GM12878 (cell line): ENCODE measurements around the gene SDF4. TPM values are rescaled to one million over a fixed set of nuclear protein-coding genes. Genes with fewer than 3 reads are reported as not detected.

ENCODE experiments used
- ATAC-seq: fragments of 200-7000 bp; cut with Tn5 transposase; 3 replicates; pipeline ENCODE4 v1.9.1; 2020; ENCODE audit warnings: mild to moderate bottlenecking, moderate library complexity
- BruUV-seq: library from RNA; stranded (reverse); fragments of 400-500 nt; replicated peaks from 2 replicates; lab custom pipeline; 2021; lab: Mats Ljungman, UMichigan
- CTCF ChIA-PET: fragments of 300-600 bp; sonication (Branson Sonifier 250); formaldehyde crosslinking; extraction: SDS; loops from one replicate; lab custom pipeline; 2021; ENCODE audit warnings: inconsistent platforms; lab: Yijun Ruan, JAX
- POLR2A ChIA-PET: fragments of 350-600 bp; formaldehyde crosslinking; extraction: SDS; loops from one replicate; lab custom pipeline; 2021; ENCODE audit warnings: inconsistent platforms; lab: Charles Lee
- RAD21 ChIA-PET: fragments of 300-600 bp; sonication (Branson Sonifier 250); formaldehyde crosslinking; loops from one replicate; lab custom pipeline; 2023; ENCODE audit warnings: antibody characterized with exemption; ENCODE audit not compliant: unreplicated experiment; lab: Charles Lee
- SMC1A ChIA-PET: fragments of 300-600 bp; sonication (Branson Sonifier 250); formaldehyde crosslinking; loops from one replicate; lab custom pipeline; 2023; ENCODE audit not compliant: unreplicated experiment, uncharacterized antibody; lab: Charles Lee
- DNase-seq: peaks from one replicate; pipeline ENCODE4 v3.0.0-alpha.2; 2011; ENCODE audit warnings: low read depth, low spot score
- FAIRE-seq: peaks from 3 replicates; lab custom pipeline; 2011; peaks lifted over from hg19 to GRCh38; lab: Jason Lieb, UNC
- H2AFZ ChIP-seq: 2 replicates; pipeline ENCODE4 v1.6.0; 2011; ENCODE audit warnings: low read depth, low read length, control low read depth; ENCODE audit not compliant: control insufficient read depth
- H3K27ac ChIP-seq: 2 replicates; pipeline ENCODE4 v1.5.1; 2011; ENCODE audit warnings: control low read depth; ENCODE audit not compliant: control insufficient read depth, insufficient read depth
- H3K27me3 ChIP-seq, 2 experiments: replicated peaks in 1 of 2; 2 replicates each; pipeline versions ENCODE4 v1.6.0 to v1.6.1; 2011; ENCODE audit warnings: low read length in 1 of 2; ENCODE audit not compliant: control insufficient read depth in 2 of 2, insufficient read depth in 2 of 2
- H3K36me3 ChIP-seq, 2 experiments: 2 replicates each; pipeline ENCODE4 v1.5.1; 2011; ENCODE audit warnings: low read length in 1 of 2; ENCODE audit not compliant: control insufficient read depth in 2 of 2, insufficient read depth in 2 of 2
- H3K4me1 ChIP-seq: 2 replicates; pipeline ENCODE4 v1.6.1; 2011; ENCODE audit warnings: mild to moderate bottlenecking, low read length, moderate library complexity, mixed read lengths; ENCODE audit not compliant: control insufficient read depth, insufficient read depth
- H3K4me2 ChIP-seq: 2 replicates; pipeline ENCODE4 v1.6.0; 2011; ENCODE audit warnings: control low read depth; ENCODE audit not compliant: control insufficient read depth, insufficient read depth
- H3K4me3 ChIP-seq: fragments of 200-600 bp; sonication (generic); 2 replicates; pipeline ENCODE4 v1.5.1; 2016
- H3K79me2 ChIP-seq: 2 replicates; pipeline ENCODE4 v1.6.0; 2011; ENCODE audit warnings: low read length; ENCODE audit not compliant: control insufficient read depth, insufficient read depth
- H3K9ac ChIP-seq: 2 replicates; pipeline ENCODE4 v1.8.0; 2011; ENCODE audit warnings: low read length, control low read depth, mixed read lengths; ENCODE audit not compliant: control insufficient read depth, insufficient read depth
- H3K9me3 ChIP-seq: replicated peaks from 3 replicates; pipeline ENCODE4 v1.5.1; 2011; ENCODE audit warnings: mild to moderate bottlenecking, low read length; ENCODE audit not compliant: control insufficient read depth, insufficient read depth
- H4K20me1 ChIP-seq: 2 replicates; pipeline ENCODE4 v1.6.0; 2011; ENCODE audit not compliant: control insufficient read depth, insufficient read depth
- BMI1 ChIP-seq: fragments of 450-650 bp; IDR thresholded peaks from 2 replicates; pipeline ENCODE4 v1.6.1; 2016; ENCODE audit warnings: mild to moderate bottlenecking, moderate library complexity, borderline replicate concordance
- BRCA1 ChIP-seq: IDR thresholded peaks from 2 replicates; pipeline ENCODE4 v1.6.1; 2011; ENCODE audit warnings: low read depth, low read length, improper control_type of control experiment
- GATAD2B ChIP-seq: fragments of 450-650 bp; conservative IDR thresholded peaks from 2 replicates; pipeline ENCODE4 v1.6.1; 2017; ENCODE audit warnings: low read depth, mild to moderate bottlenecking, moderate library complexity
- HCFC1 ChIP-seq: fragments of 150-350 bp; IDR thresholded peaks from 2 replicates; pipeline ENCODE4 v1.6.1; 2014; ENCODE audit warnings: low read length
- IKZF2 ChIP-seq, 2 experiments: fragments of 450-650 bp; IDR thresholded peaks; 2 replicates each; pipeline ENCODE4 v1.6.1; 2017; ENCODE audit warnings: mild to moderate bottlenecking in 2 of 2, moderate library complexity in 2 of 2
- MXI1 ChIP-seq: fragments of 150-350 bp; IDR thresholded peaks from 2 replicates; pipeline ENCODE4 v1.6.1; 2011; ENCODE audit warnings: low read depth, mild to moderate bottlenecking, inconsistent platforms, low read length, improper control_type of control experiment
- NR2C1 ChIP-seq: fragments of 450-650 bp; IDR thresholded peaks from 2 replicates; pipeline ENCODE4 v1.6.1; 2017; ENCODE audit warnings: antibody characterized with exemption, mild to moderate bottlenecking, moderate library complexity
- POLR2A ChIP-seq: IDR thresholded peaks from 2 replicates; pipeline ENCODE4 v1.6.1; 2011; ENCODE audit warnings: low read depth, mild to moderate bottlenecking, low read length
- SPI1 ChIP-seq: IDR thresholded peaks from 2 replicates; pipeline ENCODE4 v1.6.1; 2011; ENCODE audit warnings: low read depth, mild to moderate bottlenecking, low read length, moderate library complexity, borderline replicate concordance; ENCODE audit not compliant: insufficient read depth
- SRF ChIP-seq, 2 experiments: IDR thresholded peaks; 2 replicates each; pipeline ENCODE4 v1.6.1; 2011; ENCODE audit warnings: low read depth in 2 of 2, low read length in 2 of 2, mild to moderate bottlenecking in 1 of 2, moderate library complexity in 1 of 2
- SUPT20H ChIP-seq: IDR thresholded peaks from 2 replicates; pipeline ENCODE4 v1.6.1; 2011; ENCODE audit warnings: low read depth, mild to moderate bottlenecking, low read length, moderate library complexity, borderline replicate concordance; ENCODE audit not compliant: control insufficient read depth
- TCF12 ChIP-seq: IDR thresholded peaks from 2 replicates; pipeline ENCODE4 v1.6.1; 2011; ENCODE audit warnings: low read depth, mild to moderate bottlenecking, low read length
- TCF7 ChIP-seq: IDR thresholded peaks from 2 replicates; pipeline ENCODE4 v1.6.1; 2014; ENCODE audit warnings: antibody characterized with exemption, borderline replicate concordance
- YBX1 ChIP-seq: fragments of 450-650 bp; IDR thresholded peaks from 2 replicates; pipeline ENCODE4 v1.6.1; 2016; ENCODE audit warnings: antibody characterized with exemption
- ZNF207 ChIP-seq: fragments of 450-650 bp; IDR thresholded peaks from 2 replicates; pipeline ENCODE4 v1.6.1; 2014; ENCODE audit warnings: antibody characterized with exemption, mild to moderate bottlenecking, borderline replicate concordance
- WGBS: methylation state at CpG from one replicate; pipeline ENCODE4 v1.1.6; 2016; ENCODE audit warnings: low lambda C conversion rate; ENCODE audit not compliant: insufficient replicate concordance, insufficient coverage; ENCODE audit errors: missing lambda C conversion rate; 5-methylcytosine and 5-hydroxymethylcytosine counted together
- in situ Hi-C: fragments of 300-500 bp; cut with MboI; formaldehyde crosslinking; loops from 9 replicates; pipeline ENCODE4 v1.14.3; 2018; ENCODE audit warnings: mixed read lengths
- intact Hi-C: fragments of 100-400 bp; cut with micrococcal nuclease; formaldehyde crosslinking; loops from one replicate; pipeline ENCODE4 v1.14.2; 2022; ENCODE audit not compliant: unreplicated experiment
- polyA plus RNA-seq, 11 experiments: library from polyadenylated mRNA; depleted of rRNA in 4 of 11; unstranded in 6 of 11; stranded (reverse) in 5 of 11; fragments of >200 nt; fragmentation: Nextera tagmentation in 4 of 11; fragmentation: Illumina TruSeq in 1 of 11; extraction: Ambion mirVana in 4 of 11; extraction: Trizol in 1 of 11; gene quantifications; 1 replicate in 1 of 11; 2 replicates in 10 of 11; pipeline versions ENCODE4 v1.2.1 to v1.2.3, GENCODE V29; 2011 to 2016; ENCODE audit warnings: inconsistent platforms in 2 of 11, missing spikeins in 2 of 11, low read depth in 1 of 11
- total RNA-seq, 4 experiments: library from RNA; depleted of rRNA in 3 of 4; stranded (reverse); fragments of >200 nt in 3 of 4; fragmentation: Illumina TruSeq in 1 of 4; extraction: Trizol in 1 of 4; gene quantifications; 2 replicates each; pipeline versions ENCODE4 v1.2.1 to v1.2.3, GENCODE V29; 2013 to 2021
- TF ChIP-seq, protein P1 (sequence below): IDR thresholded peaks from 2 replicates; pipeline ENCODE4 v1.6.1; 2012; ENCODE audit warnings: improper control_type of control experiment, low read depth, low read length; ENCODE audit not compliant: insufficient replicate concordance
- TF ChIP-seq, protein P2 (sequence below): fragments of 150-350 bp; IDR thresholded peaks from 2 replicates; pipeline ENCODE4 v1.6.1; 2014; ENCODE audit warnings: mild to moderate bottlenecking, low read depth, low read length
- TF ChIP-seq, protein P3 (sequence below): fragments of 450-650 bp; IDR thresholded peaks from 2 replicates; pipeline ENCODE4 v1.6.1; 2017; ENCODE audit warnings: low read depth, mild to moderate bottlenecking, moderate library complexity

SDF4 gene
- total and polyA plus RNA-seq, 10 of the 15 experiments (the other 5 are each of a cell fraction or from before 2014, with no cell fraction given) = 0.44 to 97.2 (median 40.2) TPM

DNA sequence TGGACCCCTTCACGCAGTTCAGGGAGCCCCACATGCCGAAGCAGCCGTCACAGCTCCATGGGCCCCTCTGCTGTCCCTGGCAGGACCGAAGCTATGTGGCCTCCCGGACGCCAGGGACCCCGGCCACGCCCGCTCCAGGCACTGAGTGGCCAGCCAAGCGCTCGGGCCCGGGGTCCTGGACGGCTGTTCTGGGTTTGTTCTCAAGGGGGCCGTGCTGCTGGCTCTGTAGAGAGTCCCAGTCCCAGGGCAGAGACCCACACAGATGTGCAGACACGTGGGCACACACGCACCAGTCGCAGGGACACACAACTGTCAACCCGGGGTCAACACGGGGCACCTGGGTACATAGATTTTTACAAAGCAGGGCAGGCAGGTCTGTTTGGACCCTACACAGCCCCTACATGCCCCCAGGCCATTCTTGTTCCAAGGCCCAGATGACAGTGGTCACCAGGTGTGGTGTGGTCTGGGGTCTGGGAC, 6.9 kb upstream of the SDF4 start:
- SMC1A ChIA-PET = interaction anchor here (1.1 kb wide), 1 partner anchor 26 kb away, joined by 3 read pairs; no protein-coding TSS in a partner anchor
- RAD21 ChIA-PET = no interaction called here
- Histone ChIP-seq H3K36me3 (no peaks in the 10 kb centered on the region), H3K79me2 (no peaks in the 10 kb centered on the region), H2AFZ (no peak overlapping the region), H3K4me3 (no peak overlapping the region), H3K4me1 (no peaks in the 10 kb centered on the region), H3K9me3 (no peaks in the 10 kb centered on the region; the same call in 2 of the 3 replicates), H4K20me1 (no peaks in the 10 kb centered on the region), H3K4me2 (no peak overlapping the region), H3K27me3 (no peaks in the 10 kb centered on the region), H3K27ac (no peak overlapping the region), H3K9ac (no peak overlapping the region)
- WGBS = 57% methylated on average over 18 of the region's 19 CpGs
- BruUV-seq = no TSS peak
- no peak for DNase-seq
- intact Hi-C loops (no loop called here), in situ Hi-C loops (no loop called here)
- CTCF ChIA-PET = interaction anchor here (1.4 kb wide), 1 partner anchor 116 kb away, joined by 4 read pairs; no protein-coding TSS in a partner anchor
- FAIRE-seq = no peak
- TF ChIP-seq, protein P1, sequence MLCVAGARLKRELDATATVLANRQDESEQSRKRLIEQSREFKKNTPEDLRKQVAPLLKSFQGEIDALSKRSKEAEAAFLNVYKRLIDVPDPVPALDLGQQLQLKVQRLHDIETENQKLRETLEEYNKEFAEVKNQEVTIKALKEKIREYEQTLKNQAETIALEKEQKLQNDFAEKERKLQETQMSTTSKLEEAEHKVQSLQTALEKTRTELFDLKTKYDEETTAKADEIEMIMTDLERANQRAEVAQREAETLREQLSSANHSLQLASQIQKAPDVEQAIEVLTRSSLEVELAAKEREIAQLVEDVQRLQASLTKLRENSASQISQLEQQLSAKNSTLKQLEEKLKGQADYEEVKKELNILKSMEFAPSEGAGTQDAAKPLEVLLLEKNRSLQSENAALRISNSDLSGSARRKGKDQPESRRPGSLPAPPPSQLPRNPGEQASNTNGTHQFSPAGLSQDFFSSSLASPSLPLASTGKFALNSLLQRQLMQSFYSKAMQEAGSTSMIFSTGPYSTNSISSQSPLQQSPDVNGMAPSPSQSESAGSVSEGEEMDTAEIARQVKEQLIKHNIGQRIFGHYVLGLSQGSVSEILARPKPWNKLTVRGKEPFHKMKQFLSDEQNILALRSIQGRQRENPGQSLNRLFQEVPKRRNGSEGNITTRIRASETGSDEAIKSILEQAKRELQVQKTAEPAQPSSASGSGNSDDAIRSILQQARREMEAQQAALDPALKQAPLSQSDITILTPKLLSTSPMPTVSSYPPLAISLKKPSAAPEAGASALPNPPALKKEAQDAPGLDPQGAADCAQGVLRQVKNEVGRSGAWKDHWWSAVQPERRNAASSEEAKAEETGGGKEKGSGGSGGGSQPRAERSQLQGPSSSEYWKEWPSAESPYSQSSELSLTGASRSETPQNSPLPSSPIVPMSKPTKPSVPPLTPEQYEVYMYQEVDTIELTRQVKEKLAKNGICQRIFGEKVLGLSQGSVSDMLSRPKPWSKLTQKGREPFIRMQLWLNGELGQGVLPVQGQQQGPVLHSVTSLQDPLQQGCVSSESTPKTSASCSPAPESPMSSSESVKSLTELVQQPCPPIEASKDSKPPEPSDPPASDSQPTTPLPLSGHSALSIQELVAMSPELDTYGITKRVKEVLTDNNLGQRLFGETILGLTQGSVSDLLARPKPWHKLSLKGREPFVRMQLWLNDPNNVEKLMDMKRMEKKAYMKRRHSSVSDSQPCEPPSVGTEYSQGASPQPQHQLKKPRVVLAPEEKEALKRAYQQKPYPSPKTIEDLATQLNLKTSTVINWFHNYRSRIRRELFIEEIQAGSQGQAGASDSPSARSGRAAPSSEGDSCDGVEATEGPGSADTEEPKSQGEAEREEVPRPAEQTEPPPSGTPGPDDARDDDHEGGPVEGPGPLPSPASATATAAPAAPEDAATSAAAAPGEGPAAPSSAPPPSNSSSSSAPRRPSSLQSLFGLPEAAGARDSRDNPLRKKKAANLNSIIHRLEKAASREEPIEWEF = no peak
- no peak for TF ChIP-seq GATAD2B
- TF ChIP-seq POLR2A = no peak
- TF ChIP-seq SRF (IDR thresholded peaks at IDR 0.05; ENCODE audit: low read depth in 2 of 2, low read length in 2 of 2) = no peak
- no peak for TF ChIP-seq IKZF2 (IDR thresholded peaks at IDR 0.05)
- no peak for TF ChIP-seq HCFC1
- TF ChIP-seq BMI1 = no peak
- TF ChIP-seq, protein P2, sequence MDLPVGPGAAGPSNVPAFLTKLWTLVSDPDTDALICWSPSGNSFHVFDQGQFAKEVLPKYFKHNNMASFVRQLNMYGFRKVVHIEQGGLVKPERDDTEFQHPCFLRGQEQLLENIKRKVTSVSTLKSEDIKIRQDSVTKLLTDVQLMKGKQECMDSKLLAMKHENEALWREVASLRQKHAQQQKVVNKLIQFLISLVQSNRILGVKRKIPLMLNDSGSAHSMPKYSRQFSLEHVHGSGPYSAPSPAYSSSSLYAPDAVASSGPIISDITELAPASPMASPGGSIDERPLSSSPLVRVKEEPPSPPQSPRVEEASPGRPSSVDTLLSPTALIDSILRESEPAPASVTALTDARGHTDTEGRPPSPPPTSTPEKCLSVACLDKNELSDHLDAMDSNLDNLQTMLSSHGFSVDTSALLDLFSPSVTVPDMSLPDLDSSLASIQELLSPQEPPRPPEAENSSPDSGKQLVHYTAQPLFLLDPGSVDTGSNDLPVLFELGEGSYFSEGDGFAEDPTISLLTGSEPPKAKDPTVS = no peak
- TF ChIP-seq SPI1 = no peak
- TF ChIP-seq NR2C1 = no peak
- no peak for TF ChIP-seq YBX1
- TF ChIP-seq MXI1 = no peak
- no peak for TF ChIP-seq ZNF207
- TF ChIP-seq BRCA1 = no peak
- no peak for TF ChIP-seq SUPT20H
- TF ChIP-seq TCF7 = no peak
- TF ChIP-seq TCF12 = no peak
- TF ChIP-seq, protein P3, sequence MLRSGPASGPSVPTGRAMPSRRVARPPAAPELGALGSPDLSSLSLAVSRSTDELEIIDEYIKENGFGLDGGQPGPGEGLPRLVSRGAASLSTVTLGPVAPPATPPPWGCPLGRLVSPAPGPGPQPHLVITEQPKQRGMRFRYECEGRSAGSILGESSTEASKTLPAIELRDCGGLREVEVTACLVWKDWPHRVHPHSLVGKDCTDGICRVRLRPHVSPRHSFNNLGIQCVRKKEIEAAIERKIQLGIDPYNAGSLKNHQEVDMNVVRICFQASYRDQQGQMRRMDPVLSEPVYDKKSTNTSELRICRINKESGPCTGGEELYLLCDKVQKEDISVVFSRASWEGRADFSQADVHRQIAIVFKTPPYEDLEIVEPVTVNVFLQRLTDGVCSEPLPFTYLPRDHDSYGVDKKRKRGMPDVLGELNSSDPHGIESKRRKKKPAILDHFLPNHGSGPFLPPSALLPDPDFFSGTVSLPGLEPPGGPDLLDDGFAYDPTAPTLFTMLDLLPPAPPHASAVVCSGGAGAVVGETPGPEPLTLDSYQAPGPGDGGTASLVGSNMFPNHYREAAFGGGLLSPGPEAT = no peak
- ATAC-seq = no peak
- POLR2A ChIA-PET = no interaction called here
